GM10847 (cell line): ENCODE results near the gene TULP4.

Experiments
- POLR2A ChIP-seq: IDR thresholded peaks from 2 replicates; pipeline ENCODE4 v1.6.1; 2011; ENCODE audit not compliant: insufficient read length; ENCODE audit errors: extremely low read depth

TULP4 gene

DNA sequence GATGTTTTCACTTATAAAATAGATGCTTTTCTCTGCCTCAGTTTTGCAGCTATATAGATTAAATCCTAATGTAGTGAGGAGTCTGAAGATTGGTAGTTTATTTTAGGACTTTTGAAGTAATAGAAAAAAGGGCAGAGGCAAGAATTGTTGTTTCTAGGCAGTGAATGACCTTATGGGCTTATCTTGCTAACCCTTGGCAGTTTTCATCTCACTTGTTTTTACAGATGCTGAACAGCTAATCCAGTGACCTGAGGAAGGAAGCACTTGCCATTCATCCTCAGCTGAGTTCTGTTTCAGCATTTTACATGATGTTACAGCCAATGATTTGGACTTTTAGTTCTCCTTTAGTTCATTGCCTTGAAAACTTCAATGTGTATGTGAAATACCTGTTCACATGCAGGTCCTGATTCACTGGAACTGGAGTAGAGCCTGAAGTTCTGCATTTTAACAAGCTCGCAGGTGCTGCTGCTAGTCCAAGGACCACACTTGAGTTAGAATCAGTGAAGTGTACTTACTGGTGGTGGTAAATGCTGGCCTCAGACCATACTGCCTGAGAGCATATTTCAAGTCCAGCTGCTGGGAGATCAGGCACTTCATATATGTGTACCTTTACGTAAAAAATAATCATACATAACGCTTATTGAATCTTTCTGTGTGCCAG lies 86.9 kb downstream of the TULP4 start:
- no peak for TF ChIP-seq POLR2A

DNA sequence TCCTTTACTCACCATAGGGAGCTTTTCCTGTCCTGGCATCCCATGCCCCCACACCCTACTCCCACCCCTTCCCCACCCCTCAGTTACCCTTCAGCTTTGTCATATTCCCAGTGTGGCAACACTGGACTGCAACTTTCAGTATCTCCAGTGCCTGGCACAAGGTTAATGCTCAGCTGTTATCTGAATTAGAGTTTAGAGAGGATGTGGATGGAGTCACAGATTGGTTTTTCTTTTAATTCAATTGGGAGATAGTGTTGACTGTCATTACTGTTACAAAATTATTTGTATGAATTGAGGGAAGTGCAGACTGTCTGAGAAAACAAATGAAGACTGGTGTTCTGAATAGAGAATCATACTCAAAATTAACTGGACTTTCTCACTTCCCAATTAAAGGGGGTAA lies 89.9 kb downstream of the TULP4 start:
- TF ChIP-seq POLR2A = no peak

GRCh38 chr6:158405933-158406332 lies 93.7 kb downstream of the TULP4 start:
- no peak for TF ChIP-seq POLR2A

- no peak for TF ChIP-seq POLR2A
Measured at GRCh38 chr6:158406736-158407135, 94.5 kb downstream of the TULP4 start.

DNA sequence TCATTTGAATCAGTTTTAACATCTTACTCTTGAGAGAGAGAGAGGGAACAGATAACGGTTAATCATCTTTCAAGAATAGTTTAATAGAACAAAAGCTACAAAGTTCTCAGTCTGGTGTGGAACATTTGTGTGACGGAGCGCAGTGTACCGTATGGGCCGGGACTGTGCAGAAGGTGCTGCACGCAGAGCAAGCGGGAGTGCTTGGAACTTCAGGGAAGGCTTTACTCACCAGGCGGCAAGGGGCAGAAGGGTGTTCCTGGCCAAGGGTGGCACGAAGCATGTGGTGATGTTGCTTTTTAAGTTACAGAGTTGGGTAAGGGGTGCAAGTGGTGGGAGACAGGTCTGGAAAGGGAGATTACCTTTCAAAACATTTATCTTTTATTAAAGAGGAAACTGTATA lies 95.7 kb downstream of the TULP4 start:
- TF ChIP-seq POLR2A = no peak

GRCh38 chr6:158408552-158409130 lies 96.4 kb downstream of the TULP4 start:
- no peak for TF ChIP-seq POLR2A

DNA sequence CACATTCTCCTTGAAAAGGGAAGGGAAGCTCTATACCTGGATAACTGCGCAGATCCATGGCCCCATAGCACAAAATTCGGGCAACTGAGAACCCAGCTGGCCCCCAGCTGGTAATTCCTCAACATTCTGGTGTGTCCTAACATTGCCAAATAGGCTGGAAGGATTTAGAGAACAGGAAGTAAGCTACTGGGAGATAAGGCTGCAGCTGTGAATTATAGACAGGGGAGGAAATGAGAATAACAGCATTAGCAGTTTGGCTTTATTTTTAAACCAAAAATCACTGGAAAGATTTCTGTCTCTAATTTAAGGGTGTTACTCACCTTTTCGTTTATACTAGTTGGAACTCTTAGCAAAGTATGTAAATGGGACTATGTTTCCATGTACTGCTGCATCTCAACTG lies 97.2 kb downstream of the TULP4 start:
- no peak for TF ChIP-seq POLR2A

- TF ChIP-seq POLR2A = no peak
Measured at GRCh38 chr6:158410784-158411183, 98.5 kb downstream of the TULP4 start.

DNA sequence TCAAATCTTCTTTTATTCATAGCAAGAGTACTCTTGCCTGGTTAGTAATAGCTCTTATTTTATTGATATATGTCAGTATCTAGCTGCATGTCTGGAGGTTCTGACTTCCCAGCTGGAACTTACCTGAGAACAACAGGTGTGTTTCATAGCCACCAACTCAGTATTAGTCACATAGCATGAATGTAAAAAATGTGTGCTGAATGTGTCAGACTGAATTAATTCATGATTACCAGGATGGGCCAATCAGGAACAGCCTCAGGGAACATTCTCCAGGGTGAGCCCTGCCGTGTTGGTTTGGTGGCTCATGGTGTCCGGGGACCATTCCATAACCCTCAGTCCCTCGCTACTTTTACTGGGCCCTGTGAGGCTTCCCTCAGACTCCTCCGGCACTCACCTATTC lies 99.7 kb downstream of the TULP4 start:
- no peak for TF ChIP-seq POLR2A

DNA sequence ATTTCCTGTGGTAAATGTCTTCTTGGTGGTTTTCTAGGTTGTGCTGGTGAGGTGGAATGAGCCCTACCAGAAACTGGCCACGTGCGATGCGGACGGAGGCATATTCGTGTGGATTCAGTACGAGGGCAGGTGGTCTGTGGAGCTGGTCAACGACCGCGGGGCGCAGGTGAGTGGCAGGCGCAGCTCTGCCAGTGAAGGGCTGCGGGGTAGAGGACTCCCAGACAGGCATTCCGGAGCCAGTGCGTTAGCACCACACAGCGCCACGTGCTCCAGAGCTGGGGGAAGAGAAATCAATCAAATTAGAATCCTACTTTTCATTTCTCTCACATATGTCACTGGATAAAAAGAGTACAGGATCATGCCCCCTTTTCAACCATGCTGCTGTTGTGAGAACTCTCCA lies 100.8 kb downstream of the TULP4 start:
- no peak for TF ChIP-seq POLR2A

DNA sequence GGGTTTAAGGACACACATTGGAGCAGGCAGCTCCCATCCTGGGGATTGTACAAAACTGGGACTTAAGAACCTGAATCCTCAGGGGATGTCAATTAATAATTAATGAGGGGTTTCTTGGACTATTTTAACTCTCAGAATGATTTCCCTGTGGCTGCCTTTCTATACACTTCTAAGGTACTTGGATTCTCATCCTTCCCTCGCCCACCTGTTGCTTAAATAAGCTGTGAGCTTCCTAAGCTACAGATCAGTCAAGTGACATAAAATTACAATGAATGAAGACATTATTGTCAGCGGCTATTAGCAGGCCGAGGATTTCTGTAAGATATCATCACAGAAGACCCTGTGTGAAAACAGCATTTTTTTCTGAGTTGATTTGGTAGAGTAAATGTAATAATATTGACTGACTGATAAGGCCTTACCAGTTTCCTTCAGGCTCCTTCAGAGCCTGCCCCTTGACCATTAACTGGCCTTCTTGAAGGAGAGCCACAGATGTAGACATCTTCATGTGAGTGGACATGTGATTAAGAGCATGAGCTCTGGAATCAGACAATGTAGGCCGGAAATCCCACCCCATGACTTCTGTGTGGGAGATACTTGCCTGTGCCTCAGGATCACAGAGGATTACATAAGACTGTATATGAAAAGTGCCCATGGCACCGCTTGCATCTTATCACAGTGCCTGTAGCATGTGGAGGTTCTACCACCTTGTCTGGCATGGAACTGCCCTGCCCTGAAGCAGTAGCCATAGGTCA lies 101.7 kb downstream of the TULP4 start:
- TF ChIP-seq POLR2A = no peak

- no peak for TF ChIP-seq POLR2A
Measured at GRCh38 chr6:158414851-158415262, 102.6 kb downstream of the TULP4 start.

DNA sequence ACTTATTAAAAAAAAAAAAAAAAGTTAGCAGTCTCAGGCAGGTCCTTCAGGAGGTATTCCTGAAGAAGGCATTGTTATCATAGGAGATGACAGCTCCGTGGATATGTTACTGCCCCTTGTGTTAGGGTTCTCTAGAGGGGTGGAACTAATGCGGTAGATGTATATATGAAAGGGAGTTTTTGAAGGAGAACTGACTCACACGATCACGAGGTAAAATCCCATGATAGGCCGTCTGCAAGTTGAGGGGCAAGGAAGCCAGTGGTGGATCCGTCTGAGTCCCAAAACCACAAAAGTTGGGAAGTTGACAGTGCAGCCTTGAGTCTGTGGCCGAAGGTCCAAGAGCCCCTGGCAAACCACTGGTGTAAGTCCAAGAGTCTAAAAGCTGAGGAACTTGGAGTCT lies 103.4 kb downstream of the TULP4 start:
- no peak for TF ChIP-seq POLR2A

- TF ChIP-seq POLR2A = no peak
Measured at GRCh38 chr6:158416883-158417759, 104.9 kb downstream of the TULP4 start.

DNA sequence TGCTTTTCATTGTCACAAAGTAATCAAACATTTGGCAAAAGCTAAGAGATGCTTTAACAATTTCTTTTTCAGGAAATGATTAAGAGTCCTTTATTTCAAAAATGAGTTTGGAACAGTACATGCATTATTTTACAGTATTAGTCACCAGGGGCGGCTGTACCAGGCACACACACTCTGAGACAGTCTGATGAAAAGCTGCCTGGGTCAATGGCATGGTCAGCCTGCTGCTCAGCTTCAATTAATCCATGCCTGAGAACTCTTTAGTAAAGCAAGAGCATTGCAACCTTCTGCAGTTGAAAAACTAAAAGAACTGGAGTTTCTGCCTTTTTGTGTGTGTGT lies 105.5 kb downstream of the TULP4 start:
- no peak for TF ChIP-seq POLR2A

- no peak for TF ChIP-seq POLR2A
Measured at GRCh38 chr6:158418501-158418900, 106.2 kb downstream of the TULP4 start.

DNA sequence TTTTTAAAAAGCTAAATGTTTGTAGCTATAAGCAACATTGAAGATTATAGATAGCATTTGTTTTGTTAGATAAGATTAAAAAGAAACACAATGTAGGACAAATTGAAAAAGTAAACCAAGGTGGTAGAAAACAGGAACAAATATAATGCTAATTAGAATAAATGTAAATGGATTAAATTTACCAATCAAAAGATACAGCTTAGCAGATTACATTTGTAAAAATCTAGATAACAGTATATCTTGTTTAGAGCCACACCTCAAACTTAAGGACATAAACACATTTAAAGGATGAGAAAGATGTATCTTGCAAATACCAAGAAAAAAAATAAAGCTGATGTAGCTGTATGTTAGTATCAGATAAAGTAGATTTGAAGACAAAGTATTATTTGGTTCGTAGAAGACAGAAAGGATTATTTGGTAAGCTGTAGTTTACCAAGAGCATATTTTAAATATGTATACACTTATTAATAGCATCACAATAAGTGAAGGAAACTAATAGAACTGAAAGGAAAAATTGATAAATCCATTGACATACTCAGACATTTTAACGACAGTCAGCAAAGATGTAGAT lies 107.2 kb downstream of the TULP4 start:
- no peak for TF ChIP-seq POLR2A
